ENCODE data around the gene DDI1. TPM values are rescaled to one million over a fixed set of nuclear protein-coding genes. Genes with fewer than 3 reads are reported as not detected.
"Not testable (repeated sequence)": the region's sequence is repeated elsewhere in the genome, so short reads cannot be mapped to it uniquely, and the experiment has no call there.

The DDI1 gene
- total RNA-seq, 1 experiment from 2014 or later = not detected

DNA sequence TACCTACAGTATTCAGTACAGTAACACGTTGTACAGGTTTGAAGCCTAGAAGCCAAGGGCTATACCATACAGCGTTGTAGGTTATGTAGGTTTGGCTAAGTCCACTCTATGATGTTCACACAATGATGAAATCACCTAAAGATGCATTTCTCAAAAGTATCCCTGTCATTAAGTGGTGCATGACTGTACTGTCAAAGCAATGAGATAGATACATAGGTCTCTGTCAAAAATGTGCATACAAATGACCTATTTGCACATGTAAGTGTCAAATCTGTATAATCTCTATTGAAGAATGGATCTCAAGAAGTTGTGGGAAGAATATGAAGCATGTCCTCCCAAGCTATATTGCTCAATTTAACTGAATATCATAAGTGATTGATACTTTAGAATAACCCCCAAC, 11.9 kb upstream of the DDI1 start:
- Histone ChIP-seq H3K27me3 (no peaks in the 10 kb centered on the region), H3K36me3 (no peaks in the 10 kb centered on the region), H3K9me3 (no peaks in the 10 kb centered on the region), H3K4me3 (no peak overlapping the region)
- DNase-seq = no peak

DNA sequence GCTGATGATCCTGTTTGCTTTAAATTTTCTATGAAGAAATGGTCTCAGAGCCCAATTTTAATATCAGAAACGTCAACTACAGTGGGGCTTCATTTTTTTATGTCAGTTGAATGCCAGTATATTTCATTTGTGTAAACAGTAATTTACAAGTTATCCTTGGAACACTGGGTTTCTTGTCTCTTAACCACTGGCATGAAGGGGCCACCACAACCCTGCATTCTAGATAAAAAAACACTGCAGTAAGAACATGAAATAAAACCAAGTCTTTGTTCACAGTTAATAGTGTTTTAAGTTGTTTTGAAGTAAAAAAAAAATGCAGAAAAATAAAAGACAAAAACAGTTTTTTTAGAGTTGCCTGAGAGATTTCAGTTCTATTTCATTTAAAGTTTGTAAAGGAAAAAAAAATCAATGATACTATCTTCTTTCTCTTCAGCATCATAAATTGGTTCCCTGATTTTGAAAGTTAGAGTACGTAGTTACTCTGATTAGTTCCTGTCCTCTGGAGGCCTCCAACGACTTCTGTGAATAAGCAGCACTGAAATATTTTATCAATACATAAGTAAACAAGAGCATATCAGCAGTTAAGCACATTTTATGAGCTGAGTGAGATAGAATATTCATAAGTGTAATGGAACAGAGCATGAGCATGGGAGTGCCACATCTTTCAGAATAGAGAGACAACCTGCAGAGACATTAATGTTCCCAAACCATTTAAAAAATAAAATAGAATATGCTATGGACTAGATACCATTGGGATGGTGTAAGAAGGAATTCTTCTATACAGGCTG, 7.8 kb upstream of the DDI1 start:
- no peak overlapping the region for H3K4me3 ChIP-seq
- no peaks in the 10 kb centered on the region for H3K36me3 ChIP-seq
- no peak for DNase-seq
- H3K27me3 ChIP-seq = no peaks in the 10 kb centered on the region
- H3K9me3 ChIP-seq = no peaks in the 10 kb centered on the region

- DNase-seq = peak; percentile 70
Measured at GRCh38 chr11:104033134-104033533, 3.3 kb upstream of the DDI1 start.

GRCh38 chr11:104033561-104033960, 2.9 kb upstream of the DDI1 start:
- Histone ChIP-seq H3K27me3 (no peaks in the 10 kb centered on the region), H3K4me3 (no peak overlapping the region), H3K36me3 (no peaks in the 10 kb centered on the region), H3K9me3 (no peaks in the 10 kb centered on the region)
- no peak for DNase-seq

More at GRCh38 chr11:104033134-104033533, 3.3 kb upstream of the DDI1 start:
- H3K27me3 ChIP-seq = no peaks in the 10 kb centered on the region
- H3K9me3 ChIP-seq = no peaks in the 10 kb centered on the region
- H3K4me3 ChIP-seq = no peak overlapping the region
- H3K36me3 ChIP-seq = no peaks in the 10 kb centered on the region

- H3K27me3 ChIP-seq = no peaks in the 10 kb centered on the region
- H3K4me3 ChIP-seq = no peak overlapping the region
- DNase-seq = no peak
- H3K9me3 ChIP-seq = no peaks in the 10 kb centered on the region
- no peaks in the 10 kb centered on the region for H3K36me3 ChIP-seq
Measured at GRCh38 chr11:104036995-104037394, 555 bp downstream of the DDI1 start.

DNA sequence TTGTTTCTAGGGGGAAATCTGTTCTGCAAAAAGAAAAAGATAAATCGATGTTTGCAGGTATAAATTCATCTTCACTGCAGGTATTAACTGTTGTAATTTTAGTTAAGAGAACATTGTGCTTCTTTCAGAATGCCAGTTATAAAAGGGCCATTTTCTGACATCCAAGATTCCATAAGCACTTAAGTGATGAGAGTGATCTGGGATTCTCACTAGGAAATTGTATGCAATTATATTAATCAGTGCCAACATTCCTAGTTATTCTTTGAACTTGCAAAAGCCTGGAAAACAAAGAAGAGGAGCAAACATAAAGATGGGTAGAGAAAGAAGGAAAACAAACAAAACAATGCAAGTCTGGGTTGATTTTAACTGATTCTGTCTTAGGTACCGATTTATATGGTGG, 5.4 kb downstream of the DDI1 start:
- no peak for DNase-seq
- no peaks in the 10 kb centered on the region for H3K27me3 ChIP-seq
- no peak overlapping the region for H3K4me3 ChIP-seq
- H3K9me3 ChIP-seq = no peaks in the 10 kb centered on the region
- no peaks in the 10 kb centered on the region for H3K36me3 ChIP-seq

DNA sequence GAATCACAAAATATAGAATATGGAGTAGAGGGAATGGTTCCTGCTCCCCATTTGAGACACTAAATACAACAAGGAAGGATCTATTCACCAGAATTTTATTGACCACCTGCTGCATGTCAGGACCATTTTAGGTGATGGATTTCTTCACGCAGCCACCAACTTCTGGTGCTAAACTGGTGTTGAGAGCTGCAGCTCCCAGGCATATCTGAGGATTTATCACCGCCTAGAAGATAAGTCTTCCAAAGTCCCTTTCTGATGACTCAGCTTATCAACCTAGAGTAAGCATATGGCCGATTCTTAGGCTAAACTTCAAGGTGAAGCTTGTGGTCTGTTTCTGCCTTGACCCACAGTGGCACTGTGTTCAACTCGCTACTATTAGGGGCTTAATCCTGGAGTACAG, 6.7 kb downstream of the DDI1 start:
- Histone ChIP-seq H3K9me3 (no peaks in the 10 kb centered on the region), H3K4me3 (no peak overlapping the region), H3K27me3 (no peaks in the 10 kb centered on the region), H3K36me3 (no peaks in the 10 kb centered on the region)
- no peak for DNase-seq

DNA sequence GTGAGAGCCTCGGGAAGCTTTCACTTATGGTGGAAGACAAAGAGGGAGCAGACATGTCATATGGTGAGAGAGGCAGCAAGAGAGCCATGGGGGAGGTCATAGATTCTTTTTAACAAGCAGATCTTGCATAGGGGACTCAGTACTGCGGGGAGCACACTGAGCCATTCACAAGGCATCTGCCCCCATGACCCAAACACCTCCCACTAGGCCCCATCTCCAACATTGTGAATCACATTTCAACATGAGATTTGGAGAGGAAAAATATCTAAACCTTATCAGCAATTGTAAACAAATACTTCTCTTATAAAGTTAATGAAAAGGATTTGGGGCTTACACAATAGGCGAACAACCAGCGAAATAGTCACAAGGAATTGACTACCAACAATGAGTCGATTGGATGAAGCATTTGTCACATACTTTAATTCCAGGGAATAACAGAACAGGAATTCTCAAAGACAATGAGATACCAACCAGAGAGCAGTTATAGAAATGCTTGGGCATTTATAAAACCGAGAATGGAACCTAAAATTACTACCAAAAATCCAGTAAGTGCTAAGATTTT, 7.3 kb downstream of the DDI1 start:
- no peaks in the 10 kb centered on the region for H3K9me3 ChIP-seq
- H3K36me3 ChIP-seq = no peaks in the 10 kb centered on the region
- H3K4me3 ChIP-seq = no peak overlapping the region
- DNase-seq = no peak
- no peaks in the 10 kb centered on the region for H3K27me3 ChIP-seq

GRCh38 chr11:104046331-104046730, 9.9 kb downstream of the DDI1 start:
- Histone ChIP-seq H3K4me3 (no peak overlapping the region), H3K27me3 (no peaks in the 10 kb centered on the region), H3K36me3 (no peaks in the 10 kb centered on the region), H3K9me3 (no peaks in the 10 kb centered on the region)
- DNase-seq = no peak

DNA sequence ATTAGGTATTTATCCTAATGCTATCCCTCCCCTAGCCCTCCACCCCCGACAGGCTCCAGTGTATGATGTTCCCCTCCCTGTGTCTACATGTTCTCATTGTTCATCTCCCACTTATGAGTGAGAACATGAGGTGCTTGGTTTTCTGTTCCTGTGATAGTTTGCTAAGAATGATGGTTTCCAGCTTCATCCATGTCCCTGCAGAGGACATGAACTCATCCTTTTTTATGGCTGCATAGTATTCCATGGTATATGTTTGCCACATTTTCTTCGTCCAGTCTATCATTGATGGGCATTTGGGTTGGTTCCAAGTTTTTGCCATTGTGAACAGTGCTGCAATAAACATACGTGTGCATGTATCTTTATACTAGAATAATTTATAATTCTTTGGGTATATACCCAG, 10.4 kb downstream of the DDI1 start:
- not testable (repeated sequence) for H3K9me3 ChIP-seq, H3K27me3 ChIP-seq, DNase-seq, H3K4me3 ChIP-seq, H3K36me3 ChIP-seq

DNA sequence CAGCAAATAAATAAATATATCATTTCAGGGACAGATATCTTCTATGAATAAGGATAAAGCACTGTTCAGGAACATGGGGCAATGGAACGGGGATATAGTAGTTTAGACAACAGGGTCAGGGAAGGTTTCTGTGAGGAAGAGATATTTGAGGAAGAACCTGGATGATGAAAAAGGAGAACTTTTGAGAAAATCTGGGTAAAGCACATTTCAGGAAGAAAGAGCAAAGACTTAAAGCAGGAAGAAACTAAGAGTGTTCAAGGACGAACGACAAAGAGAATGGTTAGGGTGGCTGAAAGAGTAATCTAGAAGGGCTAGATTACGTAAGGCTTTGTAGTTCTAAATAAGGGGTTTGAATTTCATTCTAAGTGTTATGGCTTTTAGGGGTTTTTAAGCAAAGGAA, 12.7 kb downstream of the DDI1 start:
- no peaks in the 10 kb centered on the region for H3K9me3 ChIP-seq
- no peaks in the 10 kb centered on the region for H3K27me3 ChIP-seq
- H3K36me3 ChIP-seq = no peaks in the 10 kb centered on the region
- no peak overlapping the region for H3K4me3 ChIP-seq
- DNase-seq = no peak

DNA sequence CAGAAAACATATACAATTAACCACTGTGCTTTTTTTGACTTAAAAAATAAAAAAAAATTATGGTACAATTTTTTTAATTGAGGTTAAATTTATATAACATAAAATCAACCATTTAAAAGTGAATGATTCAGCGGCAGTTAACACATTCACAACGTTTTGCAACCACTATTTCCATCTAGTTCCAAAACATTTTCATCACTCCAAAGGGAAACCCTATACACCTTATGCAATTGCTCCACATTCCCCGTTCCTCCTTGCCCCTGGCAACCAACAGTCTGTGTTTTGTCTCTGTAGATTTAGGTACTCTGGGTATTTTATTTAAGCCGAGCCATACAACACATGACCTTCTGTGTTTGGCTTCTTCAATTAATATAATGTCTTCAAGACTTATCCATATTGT, 15.3 kb downstream of the DDI1 start:
- no peak overlapping the region for H3K4me3 ChIP-seq
- no peaks in the 10 kb centered on the region for H3K36me3 ChIP-seq
- DNase-seq = no peak
- H3K9me3 ChIP-seq = no peaks in the 10 kb centered on the region
- no peaks in the 10 kb centered on the region for H3K27me3 ChIP-seq

DNA sequence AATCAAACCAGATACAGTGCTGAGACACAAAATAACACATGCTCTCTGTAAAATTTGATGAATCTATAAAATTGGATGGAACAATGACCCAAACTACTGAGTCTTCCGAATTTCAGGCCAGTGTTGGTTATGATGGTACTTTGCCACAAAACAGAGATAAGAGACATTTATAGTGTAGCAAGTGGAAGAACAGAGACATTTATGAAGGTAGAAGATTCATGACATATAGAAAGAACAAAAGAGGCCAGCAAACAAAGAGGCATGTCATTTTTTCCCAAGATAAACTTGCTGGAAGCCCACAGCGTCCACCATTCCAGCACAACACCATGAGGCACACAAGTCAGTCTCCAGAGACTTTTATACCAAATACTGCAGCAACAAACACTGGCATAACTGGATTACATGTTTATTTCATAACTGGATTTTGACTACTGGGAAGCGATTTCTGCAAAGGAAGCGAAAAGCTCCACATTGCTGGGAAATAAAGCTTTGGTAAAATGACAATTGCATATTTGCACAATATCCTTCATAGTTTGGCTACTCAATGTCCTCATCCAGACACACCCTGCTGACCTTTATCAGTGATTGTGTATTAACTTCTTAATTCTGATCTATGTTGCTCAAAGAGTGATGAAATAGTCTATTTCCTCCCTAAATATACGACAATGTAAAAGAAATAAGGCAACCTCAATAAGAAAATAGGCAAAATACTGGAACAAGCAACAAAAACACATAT, 17.5 kb downstream of the DDI1 start:
- no peaks in the 10 kb centered on the region for H3K9me3 ChIP-seq
- no peak for DNase-seq
- no peak overlapping the region for H3K4me3 ChIP-seq
- no peaks in the 10 kb centered on the region for H3K36me3 ChIP-seq
- H3K27me3 ChIP-seq = no peaks in the 10 kb centered on the region

GRCh38 chr11:104054911-104055529, 18.6 kb downstream of the DDI1 start:
- Histone ChIP-seq H3K36me3 (no peaks in the 10 kb centered on the region), H3K27me3 (no peaks in the 10 kb centered on the region), H3K4me3 (no peak overlapping the region), H3K9me3 (no peaks in the 10 kb centered on the region)
- no peak for DNase-seq

- H3K4me3 ChIP-seq = no peak overlapping the region
- DNase-seq = no peak
- no peaks in the 10 kb centered on the region for H3K27me3 ChIP-seq
- H3K36me3 ChIP-seq = no peaks in the 10 kb centered on the region
- H3K9me3 ChIP-seq = no peaks in the 10 kb centered on the region
Measured at GRCh38 chr11:104055596-104055995, 19.2 kb downstream of the DDI1 start.

GRCh38 chr11:104057908-104058307, 21.5 kb downstream of the DDI1 start:
- no peaks in the 10 kb centered on the region for H3K36me3 ChIP-seq
- DNase-seq = no peak
- no peaks in the 10 kb centered on the region for H3K9me3 ChIP-seq
- H3K27me3 ChIP-seq = no peaks in the 10 kb centered on the region
- H3K4me3 ChIP-seq = no peak overlapping the region

- DNase-seq = no peak
- Histone ChIP-seq H3K27me3 (no peaks in the 10 kb centered on the region), H3K4me3 (no peak overlapping the region), H3K9me3 (no peaks in the 10 kb centered on the region), H3K36me3 (no peaks in the 10 kb centered on the region)
Measured at GRCh38 chr11:104058680-104059079, 22.2 kb downstream of the DDI1 start.

Measured in MG63 (cell line).